Measurements from ENCODE around the gene ZNF521. TPM values are rescaled to one million over a fixed set of nuclear protein-coding genes. Genes with fewer than 3 reads are reported as not detected.

ZNF521 gene
- total and polyA plus RNA-seq, 2 donors (not counting 3 experiments of a cell fraction or from before 2014, with no cell fraction given) = 111 to 168 TPM

DNA sequence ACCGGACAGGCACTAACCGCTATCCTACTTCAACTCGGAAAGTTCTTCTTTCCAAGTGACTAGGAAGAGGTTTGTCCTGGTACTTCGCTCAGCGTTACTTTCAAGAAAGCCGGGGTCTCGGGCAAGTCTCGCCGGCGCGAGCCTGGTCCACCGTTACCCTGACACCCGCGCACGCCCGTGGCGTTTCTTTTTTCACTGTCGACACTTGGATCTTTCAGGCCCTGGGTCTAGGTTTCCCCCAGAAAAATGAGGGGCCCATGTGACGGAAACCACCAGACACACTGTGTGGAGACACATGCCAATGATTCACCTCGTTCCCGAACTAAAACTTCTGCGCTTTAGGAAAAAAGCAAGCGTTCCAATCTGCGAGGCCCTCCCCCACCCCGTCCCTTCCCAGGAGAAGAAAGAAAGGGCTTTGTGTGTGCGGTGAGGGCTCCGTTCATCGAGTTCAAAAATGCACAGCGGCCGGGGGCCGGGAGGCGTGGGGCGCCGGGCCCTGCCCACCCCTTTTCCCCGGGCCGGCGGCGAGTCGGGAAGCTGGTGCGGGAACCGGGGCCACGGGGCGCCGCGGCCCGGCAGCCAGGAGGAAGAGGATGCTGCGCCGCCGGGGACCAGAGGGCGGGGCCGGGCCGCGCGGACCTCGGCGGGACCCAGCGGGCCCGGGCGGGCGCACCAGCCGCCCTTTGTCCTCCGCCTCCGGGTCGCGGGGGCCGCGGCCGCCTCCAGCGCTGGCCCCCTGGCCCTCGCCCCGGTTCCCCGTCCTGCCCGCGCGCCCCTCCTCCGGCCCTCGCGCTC, 2.6 kb downstream of the ZNF521 start:
- ChIA-PET CTCF (no interaction called here), POLR2A (interaction anchor here (0.7 kb wide), 1 partner anchor 121 kb away, joined by 4 read pairs; no protein-coding TSS in a partner anchor)
- intact Hi-C loops (cut with micrococcal nuclease) = loop anchor here (1.0 kb wide), 1 partner anchor 39 kb away; no protein-coding TSS in a partner anchor
- Histone ChIP-seq H3K27me3 (ENCODE audit: control insufficient read depth in 2 of 2, insufficient read depth in 2 of 2, low read length in 2 of 2) (no peaks in the 10 kb centered on the region), H3K4me1 (ENCODE audit: control insufficient read depth, extremely low read depth, insufficient read depth, low read length) (peaks cover 38% of the 10 kb centered on the region), H3K9me1 (replicated peaks; ENCODE audit: control insufficient read depth, extremely low read depth, insufficient read depth, low read length) (peaks cover 4% of the 10 kb centered on the region), H2AFZ (ENCODE audit: low read depth, low read length) (peak overlapping the region; percentile 3), H3K79me2 (ENCODE audit: control insufficient read depth, insufficient read depth, low read length) (peaks cover 74% of the 10 kb centered on the region), H3K9ac (replicated peaks; ENCODE audit: extremely low read depth, insufficient read depth, low read length) (peak overlapping the region; percentile 100), H3K4me3 (replicated peaks in 1 of 3; ENCODE audit: insufficient read depth in 1 of 3, low read depth in 1 of 3, low read length in 3 of 3) (peak overlapping the region; percentile 90 to 100 (median 99)), H3K9me3 (replicated peaks; ENCODE audit: control insufficient read depth, insufficient read depth, low read length) (no peaks in the 10 kb centered on the region), H3K27ac (ENCODE audit: insufficient read depth, low read depth, low read length) (peak overlapping the region; percentile 98), H3K36me3 (ENCODE audit: control insufficient read depth in 2 of 2, extremely low read depth in 1 of 2, insufficient read depth in 2 of 2, low read length in 2 of 2) (no peaks in the 10 kb centered on the region), H4K20me1 (replicated peaks; ENCODE audit: control insufficient read depth, extremely low read depth, insufficient read depth, low read length) (peaks cover 16% of the 10 kb centered on the region), H3K4me2 (ENCODE audit: insufficient read depth, low read length) (peak overlapping the region; percentile 98)
- FAIRE-seq = peak; percentile 71
- TF ChIP-seq POLR2AphosphoS5 (IDR thresholded peaks at IDR 0.05; ENCODE audit: insufficient read depth, low read depth, low read length) (peak; percentile 66), EZH2 (IDR thresholded peaks at IDR 0.05; ENCODE audit: borderline replicate concordance, low read depth, low read length, severe bottlenecking) (no peak)
- peak; percentile 58 for DNase-seq (ENCODE audit: low read depth, low spot score)
- TSS peak; percentile 4 for BruUV-seq (replicated peaks)
- dilution Hi-C loops (cut with MboI; ENCODE audit: extremely low pct_ligation_motif_present, low sequenced_read_pairs) = no loop called here

DNA sequence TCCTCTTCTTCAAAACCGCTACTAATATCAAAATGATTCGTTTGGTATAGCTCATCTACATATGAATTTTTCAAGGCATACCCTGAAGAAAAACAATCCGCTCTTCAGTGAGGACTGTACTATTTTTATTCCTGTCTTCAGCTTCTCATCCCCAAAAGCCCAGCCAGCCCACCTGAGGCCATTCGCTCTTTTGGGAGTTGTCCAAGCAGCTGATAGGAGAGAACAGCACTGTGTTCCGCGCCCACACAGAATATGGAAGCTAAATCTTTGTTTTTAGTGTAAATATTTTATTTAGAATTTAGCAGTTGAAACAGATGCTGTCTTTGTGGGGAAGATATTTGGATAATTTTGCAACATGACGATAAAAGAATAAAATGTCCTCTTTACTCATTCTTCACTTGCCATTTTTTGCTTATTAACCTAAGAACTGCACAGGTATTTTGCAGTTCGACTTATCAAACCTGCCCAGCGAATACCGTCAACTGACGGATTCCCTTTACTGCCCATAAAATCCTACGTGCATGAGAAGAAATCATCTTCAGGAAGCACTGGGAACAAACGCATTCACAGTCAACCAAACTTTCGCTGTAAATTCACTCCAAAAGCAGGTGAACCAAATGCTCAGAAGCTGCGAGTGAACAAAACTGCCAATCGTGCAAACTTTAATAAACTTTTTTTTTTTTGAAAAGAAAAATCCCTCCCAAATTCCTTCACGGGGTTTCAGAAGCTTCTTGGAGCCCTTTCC, 3.4 kb downstream of the ZNF521 start:
- no peak for TF ChIP-seq GATA2 (IDR thresholded peaks at IDR 0.05; ENCODE audit: insufficient read depth, insufficient read length, low read depth, low read length)
- no peak for TF ChIP-seq POLR2AphosphoS5 (IDR thresholded peaks at IDR 0.05; ENCODE audit: insufficient read depth, low read depth, low read length)
- TF ChIP-seq, protein P1, sequence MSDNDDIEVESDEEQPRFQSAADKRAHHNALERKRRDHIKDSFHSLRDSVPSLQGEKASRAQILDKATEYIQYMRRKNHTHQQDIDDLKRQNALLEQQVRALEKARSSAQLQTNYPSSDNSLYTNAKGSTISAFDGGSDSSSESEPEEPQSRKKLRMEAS (IDR thresholded peaks at IDR 0.05; ENCODE audit: insufficient read depth, insufficient read length) = no peak
- no peak for TF ChIP-seq CTCF (IDR thresholded peaks at IDR 0.05; ENCODE audit: extremely low read depth in 1 of 2, insufficient read depth in 1 of 2, low read depth in 1 of 2, low read length in 2 of 2)
- TF ChIP-seq POLR2A (IDR thresholded peaks at IDR 0.05; ENCODE audit: low read depth, low read length) = no peak
- no peak overlapping the region for H2AFZ ChIP-seq (ENCODE audit: low read depth, low read length)
- FAIRE-seq (no peak), DNase-seq (ENCODE audit: low read depth, low spot score) (no peak)
- peaks cover 34% of the 10 kb centered on the region for H3K4me1 ChIP-seq (ENCODE audit: control insufficient read depth, extremely low read depth, insufficient read depth, low read length)
- BruUV-seq (replicated peaks) = no TSS peak
- H3K4me3 ChIP-seq (replicated peaks in 1 of 3; ENCODE audit: insufficient read depth in 1 of 3, low read depth in 1 of 3, low read length in 3 of 3) = peak overlapping the region; percentile 90 to 99 (median 97)
- peaks cover 4% of the 10 kb centered on the region for H3K9me1 ChIP-seq (replicated peaks; ENCODE audit: control insufficient read depth, extremely low read depth, insufficient read depth, low read length)
- peaks cover 77% of the 10 kb centered on the region for H3K79me2 ChIP-seq (ENCODE audit: control insufficient read depth, insufficient read depth, low read length)
- peak overlapping the region; percentile 98 for H3K27ac ChIP-seq (ENCODE audit: insufficient read depth, low read depth, low read length)
- intact Hi-C loops (cut with micrococcal nuclease) = loop anchor here (1.0 kb wide), 1 partner anchor 38 kb away; no protein-coding TSS in a partner anchor
- H3K9me3 ChIP-seq (replicated peaks; ENCODE audit: control insufficient read depth, insufficient read depth, low read length) = no peaks in the 10 kb centered on the region
- H3K9ac ChIP-seq (replicated peaks; ENCODE audit: extremely low read depth, insufficient read depth, low read length) = peak overlapping the region; percentile 100
- ChIA-PET POLR2A (interaction anchor here (0.8 to 0.9 kb wide), 2 partner anchors 115 to 119 kb away, joined by 3 to 4 read pairs; no protein-coding TSS in a partner anchor), CTCF (no interaction called here)
- peaks cover 17% of the 10 kb centered on the region for H4K20me1 ChIP-seq (replicated peaks; ENCODE audit: control insufficient read depth, extremely low read depth, insufficient read depth, low read length)
- dilution Hi-C loops (cut with MboI; ENCODE audit: extremely low pct_ligation_motif_present, low sequenced_read_pairs) = no loop called here
- no peaks in the 10 kb centered on the region for H3K36me3 ChIP-seq (ENCODE audit: control insufficient read depth in 2 of 2, extremely low read depth in 1 of 2, insufficient read depth in 2 of 2, low read length in 2 of 2)
- no peaks in the 10 kb centered on the region for H3K27me3 ChIP-seq (ENCODE audit: control insufficient read depth in 2 of 2, insufficient read depth in 2 of 2, low read length in 2 of 2)
- peak overlapping the region; percentile 98 for H3K4me2 ChIP-seq (ENCODE audit: insufficient read depth, low read length)

Measured in endothelial cell of umbilical vein (primary cell).